ENCODE data around the gene IL1RAP. TPM values are rescaled to one million over a fixed set of nuclear protein-coding genes. Genes with fewer than 3 reads are reported as not detected.

The IL1RAP gene
- total RNA-seq, 4 donors from 2014 or later, result 0.80 to 8.6 (median 2.7) TPM

DNA sequence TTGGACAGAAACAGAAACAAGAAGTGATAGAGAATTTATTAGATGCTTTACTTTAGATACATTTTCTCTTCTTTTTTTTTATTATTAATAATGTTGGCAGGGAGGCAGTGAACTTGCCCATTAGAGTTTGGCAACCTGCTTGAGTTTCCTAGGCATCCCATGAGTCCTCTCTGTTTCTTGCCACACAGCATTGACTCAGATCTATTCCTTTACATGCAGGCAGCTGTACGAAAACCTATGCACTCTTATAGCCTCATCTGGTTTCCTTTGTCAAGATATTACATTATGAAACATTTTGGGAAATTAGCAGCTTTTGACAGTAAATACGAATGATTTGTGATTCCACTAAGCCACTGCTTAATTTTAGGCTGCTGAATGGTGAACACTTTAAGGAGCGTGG lies 23.3 kb downstream of the IL1RAP start:
- in situ Hi-C loops (cut with MboI; ENCODE audit: low pct_ligation_motif_present in 1 of 4, low pct_unique_long_range_greater_than_20kb in 1 of 4, low sequenced_read_pairs in 3 of 4) (loop anchor here in 1 of 4 donors (25.0 kb wide), 1 partner anchor 100 kb away; the partner anchor contains the start of gene TMEM207), intact Hi-C loops (cut with DNase I; ENCODE audit: low total_unique reads) (no loop called here)
- H3K4me1 ChIP-seq, result peaks cover 0 to 3% (median 0%) of the 10 kb centered on the region in 4 donors
- DNase-seq, result no peak
- 92 to 94% methylated on average over 2 to 3 of the region's 3 CpGs for WGBS, 2 donors (ENCODE audit: low coverage in 1 of 2)
- no peaks in the 10 kb centered on the region for H3K36me3 ChIP-seq
- TF ChIP-seq POLR2A (IDR thresholded peaks at IDR 0.05) (no peak), POLR2AphosphoS5 (IDR thresholded peaks at IDR 0.05) (no peak), CTCF (IDR thresholded peaks at IDR 0.05) (no peak), EP300 (IDR thresholded peaks at IDR 0.05; ENCODE audit: low read depth) (no peak)
- no peaks in the 10 kb centered on the region for H3K9me3 ChIP-seq
- H3K27me3 ChIP-seq, result no peaks in the 10 kb centered on the region
- H3K27ac ChIP-seq, result no peak overlapping the region
- no peak overlapping the region for H3K4me3 ChIP-seq

DNA sequence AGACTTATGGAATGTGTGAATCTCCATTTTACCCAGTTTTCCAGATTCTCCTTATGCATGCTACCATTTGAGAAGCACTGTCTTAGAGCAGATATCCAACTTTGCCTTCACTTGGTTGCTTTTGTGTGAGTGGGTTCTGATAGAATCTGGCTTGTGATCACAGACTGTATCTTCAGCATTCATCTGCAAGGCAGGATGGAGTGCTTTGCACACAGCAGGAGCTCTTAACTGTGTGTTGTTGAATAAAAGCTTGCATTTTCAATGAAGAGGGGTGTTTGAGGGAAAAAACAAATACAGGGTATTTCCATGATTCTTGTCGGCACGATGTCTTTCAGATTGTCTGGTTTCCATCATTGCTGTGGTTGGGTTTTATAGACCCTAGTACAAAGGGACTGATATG lies 24.4 kb downstream of the IL1RAP start:
- 76 to 85% methylated on average over 2 of the region's 2 CpGs for WGBS, 2 donors (ENCODE audit: low coverage in 1 of 2)
- intact Hi-C loops (cut with DNase I; ENCODE audit: low total_unique reads), result no loop called here
- DNase-seq, result no peak

DNA sequence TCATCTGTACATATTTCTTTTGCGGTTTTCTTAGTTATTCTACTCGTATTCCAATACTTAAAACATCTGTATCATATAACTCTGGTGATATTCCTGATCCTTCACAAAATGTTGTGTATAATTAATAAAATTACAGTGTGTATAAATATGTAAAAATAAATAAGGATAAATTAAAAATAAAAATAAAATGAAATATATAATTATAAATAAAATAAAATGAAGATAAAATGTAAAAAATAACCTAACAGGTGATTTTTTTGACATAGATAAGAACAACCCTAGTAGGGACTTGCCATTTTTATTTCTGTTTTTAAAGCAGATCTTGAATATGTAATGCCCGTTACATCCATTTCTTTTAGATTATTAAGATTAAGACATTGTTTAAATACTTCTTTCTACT lies 25.6 kb downstream of the IL1RAP start:
- intact Hi-C loops (cut with DNase I; ENCODE audit: low total_unique reads), result no loop called here
- no peak for DNase-seq
- in situ Hi-C loops (cut with MboI; ENCODE audit: low pct_ligation_motif_present in 1 of 4, low pct_unique_long_range_greater_than_20kb in 1 of 4, low sequenced_read_pairs in 3 of 4), result loop anchor here in 1 of 4 donors (25.0 kb wide), 1 partner anchor 102 kb away; the partner anchor contains the start of gene TMEM207
- H3K27me3 ChIP-seq, result no peaks in the 10 kb centered on the region
- no peaks in the 10 kb centered on the region for H3K9me3 ChIP-seq
- H3K4me1 ChIP-seq, result peaks cover 0 to 6% (median 0%) of the 10 kb centered on the region in 4 donors
- H3K36me3 ChIP-seq, result no peaks in the 10 kb centered on the region
- H3K4me3 ChIP-seq, result no peak overlapping the region
- TF ChIP-seq POLR2AphosphoS5 (IDR thresholded peaks at IDR 0.05), result no peak
- no peak for TF ChIP-seq EP300 (IDR thresholded peaks at IDR 0.05; ENCODE audit: low read depth)
- TF ChIP-seq POLR2A (IDR thresholded peaks at IDR 0.05), result no peak
- no peak for TF ChIP-seq CTCF (IDR thresholded peaks at IDR 0.05)
- H3K27ac ChIP-seq, result no peak overlapping the region
- WGBS, 2 donors (ENCODE audit: low coverage in 1 of 2), result 91 to 100% methylated on average over 3 of the region's 3 CpGs

More for the DNA sequence above, 24.4 kb downstream of the IL1RAP start:
- H3K27me3 ChIP-seq, result no peaks in the 10 kb centered on the region
- in situ Hi-C loops (cut with MboI; ENCODE audit: low pct_ligation_motif_present in 1 of 4, low pct_unique_long_range_greater_than_20kb in 1 of 4, low sequenced_read_pairs in 3 of 4), result loop anchor here in 1 of 4 donors (25.0 kb wide), 1 partner anchor 101 kb away; the partner anchor contains the start of gene TMEM207
- no peaks in the 10 kb centered on the region for H3K9me3 ChIP-seq
- no peaks in the 10 kb centered on the region for H3K36me3 ChIP-seq
- TF ChIP-seq CTCF (IDR thresholded peaks at IDR 0.05) (no peak), EP300 (IDR thresholded peaks at IDR 0.05; ENCODE audit: low read depth) (no peak), POLR2A (IDR thresholded peaks at IDR 0.05) (no peak)
- no peak overlapping the region for H3K27ac ChIP-seq
- H3K4me3 ChIP-seq, result no peak overlapping the region
- peaks cover 0 to 3% (median 0%) of the 10 kb centered on the region in 4 donors for H3K4me1 ChIP-seq

DNA sequence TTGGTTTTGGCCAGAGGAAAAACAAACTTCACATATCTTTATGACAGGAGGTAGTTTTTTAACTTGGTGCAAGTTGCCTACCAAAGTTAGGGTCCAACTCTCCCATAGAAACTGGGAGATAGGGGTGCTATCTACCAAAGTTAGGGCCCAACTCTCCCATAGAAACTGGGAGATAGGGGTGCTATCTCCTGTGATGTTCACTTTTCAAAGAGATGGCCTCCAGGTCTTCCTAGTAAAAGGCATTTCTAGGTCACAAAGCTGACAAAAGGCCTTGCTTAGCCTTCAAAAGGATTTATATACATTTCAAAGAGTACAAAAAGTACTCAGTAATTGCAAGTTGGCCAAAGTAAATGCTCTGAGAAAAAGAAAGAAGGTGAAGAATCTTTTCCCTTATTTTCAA lies 27.1 kb downstream of the IL1RAP start:
- H3K27me3 ChIP-seq, result no peaks in the 10 kb centered on the region
- no peak overlapping the region for H3K27ac ChIP-seq
- in situ Hi-C loops (cut with MboI; ENCODE audit: low pct_ligation_motif_present in 1 of 4, low pct_unique_long_range_greater_than_20kb in 1 of 4, low sequenced_read_pairs in 3 of 4), result loop anchor here in 1 of 4 donors (25.0 kb wide), 1 partner anchor 104 kb away; the partner anchor contains the start of gene TMEM207
- H3K36me3 ChIP-seq, result no peaks in the 10 kb centered on the region
- TF ChIP-seq EP300 (IDR thresholded peaks at IDR 0.05; ENCODE audit: low read depth) (no peak), POLR2AphosphoS5 (IDR thresholded peaks at IDR 0.05) (no peak)
- DNase-seq, result no peak
- H3K4me3 ChIP-seq, result no peak overlapping the region
- H3K9me3 ChIP-seq, result no peaks in the 10 kb centered on the region
- H3K4me1 ChIP-seq, result peaks cover 0 to 6% (median 0%) of the 10 kb centered on the region in 4 donors
- intact Hi-C loops (cut with DNase I; ENCODE audit: low total_unique reads), result no loop called here

DNA sequence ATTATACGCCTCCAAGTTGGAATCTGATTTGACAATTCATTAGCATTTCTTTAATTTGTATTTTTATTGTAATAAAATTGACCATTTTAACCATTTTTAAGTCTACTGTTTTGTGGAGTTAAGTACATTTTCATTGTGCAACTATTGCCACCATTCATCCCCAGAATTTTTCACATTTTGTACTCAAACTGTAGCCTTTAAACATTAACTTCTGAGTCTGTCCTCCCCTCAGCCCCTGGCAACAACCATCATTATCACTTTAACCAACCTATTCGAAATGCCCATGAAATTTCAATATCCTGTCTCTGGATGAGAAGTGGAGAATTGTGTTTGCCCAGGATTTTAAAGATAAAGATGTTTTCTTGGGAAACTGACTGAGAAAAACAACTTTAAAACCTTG lies 27.7 kb downstream of the IL1RAP start:
- no peak for DNase-seq
- H3K4me3 ChIP-seq, result no peak overlapping the region
- WGBS, 2 donors (ENCODE audit: low coverage in 1 of 2), result 87 to 88% methylated on average over 2 of the region's 2 CpGs
- H3K9me3 ChIP-seq, result no peaks in the 10 kb centered on the region
- H3K36me3 ChIP-seq, result no peaks in the 10 kb centered on the region
- no peak for TF ChIP-seq CTCF (IDR thresholded peaks at IDR 0.05)
- no peak for TF ChIP-seq EP300 (IDR thresholded peaks at IDR 0.05; ENCODE audit: low read depth)
- no peak for TF ChIP-seq POLR2A (IDR thresholded peaks at IDR 0.05)
- no peak for TF ChIP-seq POLR2AphosphoS5 (IDR thresholded peaks at IDR 0.05)
- in situ Hi-C loops (cut with MboI; ENCODE audit: low pct_ligation_motif_present in 1 of 4, low pct_unique_long_range_greater_than_20kb in 1 of 4, low sequenced_read_pairs in 3 of 4) (loop anchor here in 1 of 4 donors (25.0 kb wide), 1 partner anchor 104 kb away; the partner anchor contains the start of gene TMEM207), intact Hi-C loops (cut with DNase I; ENCODE audit: low total_unique reads) (no loop called here)
- H3K27ac ChIP-seq, result no peak overlapping the region
- H3K4me1 ChIP-seq, result peaks cover 0 to 6% (median 0%) of the 10 kb centered on the region in 4 donors
- no peaks in the 10 kb centered on the region for H3K27me3 ChIP-seq
